Activated CD4-positive, alpha-beta T cell treated with anti-CD3 and anti-CD28 coated beads, Interleukin-2, amount 10 ng/mL, durations not matched to agents 24 days and 14 days (primary cell): ENCODE measurements around the gene PSD. TPM values are rescaled to one million over a fixed set of nuclear protein-coding genes. Genes with fewer than 3 reads are reported as not detected.

ENCODE experiments used
- DNase-seq: peaks from one replicate; pipeline ENCODE4 v3.0.0; 2022
- H3K27ac Mint-ChIP-seq: one replicate; pipeline ENCODE4 v1.8.0; 2022; ENCODE audit warnings: mild to moderate bottlenecking, mixed read lengths
- H3K27me3 Mint-ChIP-seq: one replicate; pipeline ENCODE4 v1.8.0; 2022; ENCODE audit warnings: mixed read lengths
- H3K36me3 Mint-ChIP-seq: one replicate; pipeline ENCODE4 v1.8.0; 2022; ENCODE audit warnings: low read depth, mild to moderate bottlenecking, mixed read lengths
- H3K4me1 Mint-ChIP-seq: one replicate; pipeline ENCODE4 v1.8.0; 2021; ENCODE audit warnings: mixed read lengths
- H3K4me3 Mint-ChIP-seq: one replicate; pipeline ENCODE4 v1.8.0; 2022; ENCODE audit warnings: mild to moderate bottlenecking, moderate library complexity, mixed read lengths
- H3K9me3 Mint-ChIP-seq: one replicate; pipeline ENCODE4 v1.8.0; 2021; ENCODE audit warnings: mixed read lengths
- intact Hi-C: fragments of 100-400 bp; cut with micrococcal nuclease; formaldehyde crosslinking; loops from one replicate; pipeline ENCODE4 v1.15.1; 2023
- total RNA-seq: library from RNA; stranded (reverse); gene quantifications from 2 replicates; pipeline ENCODE4 v1.2.3, GENCODE V29; 2022

The PSD gene
- total RNA-seq, 1 donor from 2014 or later: 10.4 TPM

- Mint-ChIP-seq H3K4me3 (peak overlapping the region; percentile 90), H3K9me3 (no peaks in the 10 kb centered on the region), H3K27ac (peak overlapping the region; percentile 100), H3K36me3 (peaks cover 41% of the 10 kb centered on the region), H3K27me3 (peaks cover 3% of the 10 kb centered on the region), H3K4me1 (peaks cover 41% of the 10 kb centered on the region)
- peak; percentile 100 for DNase-seq
- intact Hi-C loops: loop anchor here (1.0 to 5.0 kb wide), 11 partner anchors 15 to 252 kb away; partner anchors contain the start of gene ACTR1A
Measured at GRCh38 chr10:102394079-102394800, 24.3 kb downstream of the PSD start.

GRCh38 chr10:102393411-102394078, 25.0 kb downstream of the PSD start:
- H3K36me3 Mint-ChIP-seq: peaks cover 37% of the 10 kb centered on the region
- H3K4me3 Mint-ChIP-seq: peak overlapping the region; percentile 90
- H3K9me3 Mint-ChIP-seq: no peaks in the 10 kb centered on the region
- intact Hi-C loops: loop anchor here (1.0 to 5.0 kb wide), 11 partner anchors 16 to 253 kb away; partner anchors contain the start of gene ACTR1A
- peaks cover 37% of the 10 kb centered on the region for H3K4me1 Mint-ChIP-seq
- DNase-seq: peak; percentile 74
- peak overlapping the region; percentile 100 for H3K27ac Mint-ChIP-seq
- peaks cover 3% of the 10 kb centered on the region for H3K27me3 Mint-ChIP-seq

GRCh38 chr10:102392306-102392705, 26.3 kb downstream of the PSD start:
- peaks cover 25% of the 10 kb centered on the region for H3K36me3 Mint-ChIP-seq
- H3K4me1 Mint-ChIP-seq: peaks cover 25% of the 10 kb centered on the region
- H3K27ac Mint-ChIP-seq: peak overlapping the region; percentile 81
- intact Hi-C loops: loop anchor here (5.0 kb wide), 1 partner anchor 190 kb away; no protein-coding TSS in a partner anchor
- H3K27me3 Mint-ChIP-seq: peaks cover 3% of the 10 kb centered on the region
- no peak overlapping the region for H3K4me3 Mint-ChIP-seq
- DNase-seq: no peak
- H3K9me3 Mint-ChIP-seq: no peaks in the 10 kb centered on the region

GRCh38 chr10:102389894-102390293, 28.7 kb downstream of the PSD start:
- intact Hi-C loops: loop anchor here (5.0 kb wide), 1 partner anchor 192 kb away; no protein-coding TSS in a partner anchor
- no peak for DNase-seq
- Mint-ChIP-seq H3K9me3 (no peaks in the 10 kb centered on the region), H3K36me3 (peaks cover 7% of the 10 kb centered on the region), H3K4me1 (peaks cover 19% of the 10 kb centered on the region), H3K27me3 (peaks cover 3% of the 10 kb centered on the region), H3K27ac (no peak overlapping the region), H3K4me3 (no peak overlapping the region)

GRCh38 chr10:102384606-102385429, 33.8 kb downstream of the PSD start:
- DNase-seq: no peak
- intact Hi-C loops: no loop called here

GRCh38 chr10:102384053-102384452, 34.5 kb downstream of the PSD start:
- no peak for DNase-seq
- Mint-ChIP-seq H3K27ac (no peak overlapping the region), H3K36me3 (peaks cover 25% of the 10 kb centered on the region), H3K9me3 (no peaks in the 10 kb centered on the region), H3K27me3 (no peaks in the 10 kb centered on the region), H3K4me1 (peaks cover 10% of the 10 kb centered on the region), H3K4me3 (no peak overlapping the region)
- intact Hi-C loops: no loop called here

More at GRCh38 chr10:102384606-102385429, 33.8 kb downstream of the PSD start:
- Mint-ChIP-seq H3K4me1 (peaks cover 10% of the 10 kb centered on the region), H3K27ac (peak overlapping the region; percentile 21), H3K36me3 (peaks cover 22% of the 10 kb centered on the region), H3K4me3 (no peak overlapping the region), H3K9me3 (no peaks in the 10 kb centered on the region), H3K27me3 (no peaks in the 10 kb centered on the region)

- Mint-ChIP-seq H3K9me3 (no peaks in the 10 kb centered on the region), H3K27me3 (no peaks in the 10 kb centered on the region), H3K27ac (no peak overlapping the region), H3K4me1 (peaks cover 10% of the 10 kb centered on the region), H3K4me3 (no peak overlapping the region), H3K36me3 (peaks cover 27% of the 10 kb centered on the region)
- no peak for DNase-seq
- intact Hi-C loops: no loop called here
Measured at GRCh38 chr10:102382871-102383270, 35.7 kb downstream of the PSD start.

- Mint-ChIP-seq H3K4me1 (peaks cover 10% of the 10 kb centered on the region), H3K27ac (no peak overlapping the region), H3K4me3 (no peak overlapping the region), H3K9me3 (no peaks in the 10 kb centered on the region), H3K36me3 (peaks cover 30% of the 10 kb centered on the region), H3K27me3 (no peaks in the 10 kb centered on the region)
- intact Hi-C loops: no loop called here
- no peak for DNase-seq
Measured at GRCh38 chr10:102381983-102382382, 36.6 kb downstream of the PSD start.

GRCh38 chr10:102379383-102379782, 39.2 kb downstream of the PSD start:
- Mint-ChIP-seq H3K27me3 (no peaks in the 10 kb centered on the region), H3K4me1 (peaks cover 5% of the 10 kb centered on the region), H3K9me3 (no peaks in the 10 kb centered on the region), H3K36me3 (peaks cover 41% of the 10 kb centered on the region), H3K4me3 (no peak overlapping the region), H3K27ac (no peak overlapping the region)
- no peak for DNase-seq
- intact Hi-C loops: no loop called here

GRCh38 chr10:102376901-102377300, 41.7 kb downstream of the PSD start:
- intact Hi-C loops: no loop called here
- Mint-ChIP-seq H3K36me3 (peaks cover 52% of the 10 kb centered on the region), H3K4me3 (no peak overlapping the region), H3K4me1 (no peaks in the 10 kb centered on the region), H3K9me3 (no peaks in the 10 kb centered on the region), H3K27me3 (no peaks in the 10 kb centered on the region), H3K27ac (no peak overlapping the region)
- no peak for DNase-seq

GRCh38 chr10:102375867-102376266, 42.7 kb downstream of the PSD start:
- no peak overlapping the region for H3K27ac Mint-ChIP-seq
- intact Hi-C loops: no loop called here
- H3K4me1 Mint-ChIP-seq: no peaks in the 10 kb centered on the region
- no peaks in the 10 kb centered on the region for H3K27me3 Mint-ChIP-seq
- H3K4me3 Mint-ChIP-seq: no peak overlapping the region
- peaks cover 55% of the 10 kb centered on the region for H3K36me3 Mint-ChIP-seq
- no peaks in the 10 kb centered on the region for H3K9me3 Mint-ChIP-seq
- no peak for DNase-seq

GRCh38 chr10:102375250-102375649, 43.3 kb downstream of the PSD start:
- intact Hi-C loops: no loop called here
- peak; percentile 62 for DNase-seq
- Mint-ChIP-seq H3K27ac (no peak overlapping the region), H3K4me3 (no peak overlapping the region), H3K9me3 (peaks cover 1% of the 10 kb centered on the region), H3K36me3 (peaks cover 59% of the 10 kb centered on the region), H3K4me1 (no peaks in the 10 kb centered on the region), H3K27me3 (no peaks in the 10 kb centered on the region)

GRCh38 chr10:102371295-102371694, 47.3 kb downstream of the PSD start:
- Mint-ChIP-seq H3K27me3 (no peaks in the 10 kb centered on the region), H3K4me1 (no peaks in the 10 kb centered on the region), H3K4me3 (no peak overlapping the region), H3K9me3 (peaks cover 4% of the 10 kb centered on the region), H3K36me3 (peaks cover 75% of the 10 kb centered on the region), H3K27ac (no peak overlapping the region)
- intact Hi-C loops: no loop called here
- DNase-seq: no peak
